NCI-H2196 treated with DMSO at 0.1 percent for 48 hours (cell line): ENCODE measurements around the gene PRKX.
"Not testable (repeated sequence)": the region's sequence is repeated elsewhere in the genome, so short reads cannot be mapped to it uniquely, and the experiment has no call there.

Experiments used
- DNase-seq: peaks from one replicate; lab custom pipeline; 2025; ENCODE audit not compliant: unreplicated experiment; lab: John Stamatoyannopoulos, UW

Gene PRKX

DNA sequence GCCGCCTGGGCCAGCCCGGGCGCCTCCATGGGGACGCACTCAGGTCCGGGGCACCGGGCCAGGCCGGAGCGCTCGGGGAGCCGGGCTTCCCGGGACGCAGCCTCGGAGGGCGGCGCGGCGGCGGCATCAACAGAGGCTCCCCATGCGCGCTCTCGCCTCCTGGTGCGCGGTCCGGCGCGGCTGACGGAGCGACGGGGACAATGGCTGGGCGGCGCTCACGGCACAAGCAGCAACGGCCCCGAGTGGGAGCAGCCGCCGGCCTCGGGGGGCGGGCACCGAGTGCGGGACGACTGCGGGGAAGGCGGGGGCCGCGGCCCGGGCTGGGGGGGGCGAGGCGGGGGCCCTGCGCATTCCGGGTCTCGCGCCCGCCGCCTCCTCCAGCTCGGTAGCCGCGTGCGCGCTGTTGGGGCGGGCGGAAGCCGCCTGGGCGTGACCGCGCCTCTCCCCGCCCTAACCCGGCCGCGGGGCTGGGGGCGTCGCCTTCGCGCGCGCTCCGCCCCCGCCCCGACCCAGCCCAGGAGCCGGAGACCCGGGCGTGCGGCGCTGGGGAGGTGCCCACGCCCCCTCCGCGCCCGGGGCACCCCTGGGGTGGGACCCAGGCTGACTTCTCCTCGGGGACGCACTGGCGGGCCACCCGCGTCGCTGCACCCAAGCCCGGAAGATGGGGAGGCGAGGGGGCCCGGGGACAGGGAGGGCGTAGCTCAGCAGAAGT lies at the start of gene PRKX:
TSS of gene PRKX (minus strand) at position 425 of the 712 bp plus-strand sequence. CDS start at position 29, 396 bp downstream.
- DNase-seq: no peak

DNA sequence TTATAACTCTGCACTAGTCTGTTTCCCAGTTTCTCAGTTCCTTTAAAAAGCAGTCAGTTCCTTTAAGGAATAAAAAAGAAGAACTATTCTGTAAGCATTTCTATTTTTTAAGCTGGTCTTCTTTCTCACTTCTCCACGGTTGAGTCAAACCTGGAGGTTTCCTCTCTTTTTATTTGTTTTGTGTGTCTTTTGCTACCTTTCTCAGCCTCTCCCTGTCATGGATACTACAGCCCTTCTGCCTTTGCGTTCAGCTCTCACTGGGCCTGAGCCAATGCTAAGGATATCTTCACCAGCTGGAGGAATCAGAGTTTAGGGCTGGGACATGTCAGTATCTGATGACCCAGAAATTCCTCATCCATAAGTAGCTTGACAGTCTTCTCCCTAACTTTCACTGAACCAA lies 49.7 kb upstream of the PRKX start:
- DNase-seq: no peak

DNA sequence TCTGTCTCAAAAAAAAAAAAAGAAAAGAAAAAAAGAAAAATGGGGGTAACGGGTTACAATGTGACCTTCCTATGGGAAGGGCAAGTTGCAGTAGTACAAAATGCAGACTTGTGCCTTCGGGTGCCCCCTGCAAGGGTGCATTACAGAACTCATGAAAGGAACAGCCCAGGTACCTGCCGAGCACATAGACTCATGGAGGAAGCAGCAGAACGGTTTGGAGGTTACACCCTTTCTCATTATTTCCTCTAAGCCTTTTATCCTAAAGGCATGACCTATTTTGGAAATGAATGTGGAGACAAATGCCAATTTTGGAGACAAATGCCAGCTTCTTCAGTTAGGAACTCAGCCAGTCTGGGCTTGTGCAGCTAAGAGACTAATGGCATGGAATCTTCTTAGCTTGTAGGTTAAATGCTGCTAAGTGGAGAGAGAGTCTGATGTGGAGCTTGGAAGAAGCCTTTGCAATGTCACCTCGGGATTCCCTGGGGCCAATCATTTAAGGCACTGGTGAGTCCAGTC lies 44.1 kb upstream of the PRKX start:
- no peak for DNase-seq

DNA sequence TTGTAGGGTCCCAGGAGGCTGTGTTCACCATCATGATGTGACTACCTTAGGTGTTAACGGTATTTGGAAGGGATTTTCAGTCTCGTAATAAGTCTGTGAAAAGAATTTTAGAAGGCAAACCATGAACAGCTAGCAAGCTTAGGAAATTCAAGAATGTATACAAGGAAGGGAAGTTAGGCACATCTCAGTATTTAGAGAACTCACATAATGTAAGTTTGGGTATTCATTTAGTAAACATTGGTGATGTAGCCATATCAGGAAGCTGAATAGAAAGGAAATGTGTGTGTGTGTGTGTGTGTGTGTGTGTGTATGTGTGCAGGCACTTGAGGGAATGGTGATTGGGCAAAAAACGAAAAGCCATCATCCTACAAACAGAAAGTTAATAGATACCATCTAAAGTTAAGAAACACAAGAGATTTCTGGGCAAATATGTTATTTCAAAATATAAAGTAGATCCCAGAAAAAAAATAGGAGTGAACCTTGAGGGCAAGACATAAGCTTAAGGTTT lies 34.7 kb upstream of the PRKX start:
- no peak for DNase-seq

DNA sequence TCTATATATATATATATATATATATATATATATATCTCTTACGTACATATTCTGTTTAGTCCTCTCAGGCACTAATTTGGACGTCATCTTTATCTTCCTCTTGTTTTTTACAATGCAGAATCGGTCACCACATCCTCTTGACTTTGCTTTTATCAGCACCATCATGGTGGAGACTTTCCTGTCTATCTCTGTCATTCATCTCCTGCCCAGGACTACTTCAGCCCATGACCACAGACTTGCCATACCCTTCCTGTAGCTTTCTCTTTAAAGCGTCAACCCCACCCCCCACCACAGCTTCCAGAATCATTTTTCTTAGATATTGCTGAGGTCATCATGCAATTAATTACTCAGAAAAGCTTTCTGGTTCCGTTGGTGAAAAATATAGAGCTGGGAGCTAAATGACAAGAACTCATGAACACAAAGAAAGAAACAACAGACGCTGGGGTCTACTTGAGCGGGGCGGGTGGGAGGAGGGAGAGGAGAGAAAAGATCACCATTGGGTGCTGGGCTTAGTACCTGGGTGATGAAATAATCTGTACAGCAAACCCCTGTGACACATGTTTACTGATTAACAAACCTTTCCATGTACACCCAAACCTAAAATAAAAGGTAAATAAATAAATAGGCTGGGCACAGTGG lies 30.5 kb upstream of the PRKX start:
- DNase-seq: no peak

DNA sequence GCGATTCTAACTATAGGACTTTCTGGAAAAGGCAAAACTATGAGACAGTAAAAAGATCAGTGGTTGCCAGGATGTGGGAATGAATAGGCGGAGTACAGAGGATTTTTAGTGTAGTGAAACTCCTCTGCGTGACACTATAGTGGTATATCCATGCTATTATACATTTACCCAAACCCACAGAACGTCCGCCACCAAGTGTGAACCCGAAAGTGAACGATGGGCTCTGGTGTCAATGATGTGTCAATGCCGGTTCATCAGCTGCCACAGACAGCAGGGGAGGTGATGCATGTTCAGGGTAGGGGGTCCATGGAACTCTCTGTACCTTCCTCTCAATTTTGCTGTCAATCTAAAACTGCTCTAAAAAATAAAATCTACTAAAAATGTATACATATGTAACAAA lies 27.5 kb upstream of the PRKX start:
- DNase-seq: not testable (repeated sequence)

DNA sequence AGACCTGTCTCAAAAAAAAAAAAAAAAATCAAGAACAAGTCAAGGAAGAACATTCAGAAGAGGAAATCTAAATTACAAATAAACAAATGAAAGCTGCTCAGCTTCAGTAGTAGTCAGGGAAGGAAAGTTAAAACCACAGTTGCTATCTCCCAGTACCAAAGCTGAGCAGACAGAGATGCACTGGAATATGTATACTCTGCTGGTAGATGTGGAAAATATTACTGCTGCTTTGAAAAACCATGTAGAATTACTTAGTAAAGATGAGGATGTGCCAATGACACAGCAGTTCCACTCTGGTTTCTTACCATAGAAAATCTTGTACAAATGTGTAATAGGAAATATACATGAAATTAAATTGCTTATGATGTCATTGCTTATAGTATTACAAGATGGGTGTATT lies 25.1 kb upstream of the PRKX start:
- DNase-seq: no peak

DNA sequence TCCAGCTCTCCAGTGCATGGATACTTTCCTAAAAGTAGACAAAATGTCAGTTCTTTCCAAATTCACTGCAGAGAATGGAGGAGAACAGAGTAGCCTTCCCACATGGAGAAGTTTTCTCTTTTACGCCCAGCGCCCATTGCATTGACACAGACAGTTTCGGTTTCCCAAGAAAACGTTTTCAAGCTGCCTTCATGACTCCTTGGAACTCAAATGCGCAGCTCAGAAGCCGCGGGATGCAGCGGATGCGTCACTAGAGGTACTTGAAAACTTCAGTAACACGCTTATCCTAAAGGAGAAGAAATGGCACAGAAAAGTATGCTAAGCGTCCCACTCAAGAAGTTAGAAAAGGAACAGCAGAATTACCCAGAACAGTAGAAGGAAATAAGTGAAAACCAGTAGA lies 23.1 kb upstream of the PRKX start:
- DNase-seq: not testable (repeated sequence)

DNA sequence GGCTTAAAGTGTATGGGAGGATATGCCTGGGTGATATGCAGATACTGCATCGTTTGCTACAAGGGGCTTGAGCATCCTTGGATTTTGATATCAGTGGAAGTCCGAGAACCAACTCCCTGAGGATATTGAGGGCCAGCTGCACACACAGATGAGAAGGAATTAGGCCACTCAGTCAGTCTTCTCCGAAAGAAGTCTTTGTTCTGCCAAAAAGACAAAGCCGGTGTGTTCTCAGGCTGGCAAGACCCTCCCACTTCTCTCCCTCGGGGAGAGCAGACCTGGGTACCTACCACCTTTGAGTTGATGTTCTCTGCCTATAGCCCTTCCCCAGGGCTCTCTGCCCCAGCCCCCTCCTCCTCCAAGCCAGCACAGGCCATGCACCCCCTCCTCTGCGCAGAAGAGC lies 22.4 kb upstream of the PRKX start:
- DNase-seq: not testable (repeated sequence)

DNA sequence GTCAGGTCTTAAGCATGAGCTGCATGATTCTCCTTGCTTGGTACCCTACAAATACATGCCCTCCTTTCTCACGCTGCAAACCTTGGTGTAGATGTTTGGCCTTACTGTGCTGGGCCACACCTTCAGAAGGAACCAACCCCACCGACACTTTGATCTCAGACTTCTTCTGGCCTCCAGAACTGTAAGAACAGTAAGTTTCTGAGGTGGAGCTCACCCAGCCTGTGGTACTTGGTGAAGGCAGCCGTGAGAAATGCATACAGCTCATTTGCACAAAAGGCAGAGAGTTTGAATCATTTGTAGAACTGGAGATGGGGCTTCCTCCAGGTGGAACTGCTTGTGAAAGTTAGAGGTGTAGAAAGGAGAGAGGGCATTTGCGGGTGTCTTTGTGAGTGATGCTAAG lies 21.0 kb upstream of the PRKX start:
- not testable (repeated sequence) for DNase-seq

DNA sequence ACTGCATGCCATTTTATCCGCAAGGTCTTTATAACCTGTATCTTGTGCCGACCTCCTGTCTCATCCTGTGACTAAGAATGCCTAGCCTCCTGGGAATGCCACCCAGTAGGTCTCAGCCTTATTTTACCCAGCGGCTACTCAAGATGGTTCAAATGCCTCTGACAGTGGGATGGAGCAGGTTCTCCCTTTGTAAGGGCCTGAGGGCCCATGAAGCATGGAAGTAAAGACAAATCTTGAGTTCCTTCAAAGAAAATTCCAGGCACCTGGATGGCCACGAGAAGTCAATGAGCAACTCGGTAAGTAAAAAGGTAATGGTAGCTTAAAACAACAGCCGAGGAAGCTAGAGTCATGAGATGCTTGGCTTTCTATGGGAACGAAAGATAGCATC lies 19.6 kb upstream of the PRKX start:
- DNase-seq: no peak

DNA sequence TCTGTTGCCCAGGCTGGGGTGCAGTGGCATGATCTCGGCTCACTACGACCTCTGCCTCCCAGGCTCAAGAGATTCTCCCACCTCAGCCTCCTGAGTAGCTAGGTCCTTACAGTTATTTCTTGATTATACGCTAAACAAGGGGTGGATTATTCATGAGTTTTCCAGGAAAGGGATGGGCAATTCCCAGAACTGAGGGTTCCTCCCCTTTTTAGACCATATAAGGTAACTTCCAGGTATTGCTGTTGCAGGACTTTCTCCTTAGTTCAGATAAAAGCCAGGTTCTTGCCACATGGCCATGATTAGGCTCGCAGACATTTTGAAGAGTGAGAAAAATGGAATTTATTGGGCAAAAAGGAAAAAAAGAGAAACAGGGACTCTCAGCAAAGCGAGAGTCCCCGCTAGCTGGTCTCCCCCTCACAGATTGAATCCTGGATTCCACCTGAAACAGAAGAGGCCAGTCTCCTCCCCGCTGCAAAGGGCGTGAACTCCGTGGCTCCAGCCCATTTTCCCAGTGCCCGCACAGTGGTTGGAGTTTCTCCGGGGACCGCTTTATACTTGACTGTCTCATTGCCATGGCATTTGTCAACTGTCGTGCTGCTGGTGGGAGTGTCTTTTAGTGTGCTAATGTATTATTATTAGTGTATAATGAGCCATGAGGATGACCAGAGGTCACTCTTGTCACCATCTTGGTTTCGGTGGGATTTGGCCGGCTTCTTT lies 19.0 kb upstream of the PRKX start:
- DNase-seq: not testable (repeated sequence)

DNA sequence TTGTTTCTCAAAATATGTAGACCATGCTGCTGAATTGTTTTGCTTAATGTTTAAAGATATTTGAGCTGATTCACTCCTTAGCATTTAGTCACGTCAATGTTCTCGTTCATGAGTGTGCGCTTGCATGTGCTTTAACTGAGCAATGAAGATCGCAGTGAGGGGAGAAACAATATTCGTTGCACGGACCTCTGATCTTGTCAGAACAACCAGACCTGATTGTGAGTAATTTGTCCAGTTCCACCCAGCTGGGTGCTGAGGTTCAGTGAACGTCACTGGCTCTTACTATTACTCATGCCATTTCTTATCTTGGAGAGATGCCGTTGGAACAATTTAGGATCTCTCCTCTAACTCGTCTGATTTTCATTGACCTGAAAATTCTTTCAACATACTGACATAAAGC lies 15.0 kb upstream of the PRKX start:
- DNase-seq: no peak

DNA sequence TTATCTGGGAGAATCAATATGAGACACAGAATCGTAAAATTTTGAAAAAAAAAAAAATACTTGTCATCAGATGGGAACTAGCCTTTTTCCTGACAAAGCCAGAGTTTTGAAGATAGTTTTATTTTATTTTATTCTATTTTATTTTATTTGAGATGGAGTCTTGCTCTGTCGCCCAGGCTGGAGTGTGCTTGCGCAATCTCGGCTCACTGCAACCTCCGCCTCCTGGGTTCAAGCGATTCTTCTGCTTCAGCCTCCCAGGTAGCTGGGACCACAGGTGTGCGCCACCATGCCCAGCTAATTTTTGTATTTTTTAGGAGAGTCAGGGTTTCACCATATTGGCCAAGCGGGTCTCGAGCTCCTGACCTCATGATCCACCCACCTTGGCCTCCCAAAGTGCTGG lies 10.0 kb upstream of the PRKX start:
- DNase-seq: not testable (repeated sequence)

DNA sequence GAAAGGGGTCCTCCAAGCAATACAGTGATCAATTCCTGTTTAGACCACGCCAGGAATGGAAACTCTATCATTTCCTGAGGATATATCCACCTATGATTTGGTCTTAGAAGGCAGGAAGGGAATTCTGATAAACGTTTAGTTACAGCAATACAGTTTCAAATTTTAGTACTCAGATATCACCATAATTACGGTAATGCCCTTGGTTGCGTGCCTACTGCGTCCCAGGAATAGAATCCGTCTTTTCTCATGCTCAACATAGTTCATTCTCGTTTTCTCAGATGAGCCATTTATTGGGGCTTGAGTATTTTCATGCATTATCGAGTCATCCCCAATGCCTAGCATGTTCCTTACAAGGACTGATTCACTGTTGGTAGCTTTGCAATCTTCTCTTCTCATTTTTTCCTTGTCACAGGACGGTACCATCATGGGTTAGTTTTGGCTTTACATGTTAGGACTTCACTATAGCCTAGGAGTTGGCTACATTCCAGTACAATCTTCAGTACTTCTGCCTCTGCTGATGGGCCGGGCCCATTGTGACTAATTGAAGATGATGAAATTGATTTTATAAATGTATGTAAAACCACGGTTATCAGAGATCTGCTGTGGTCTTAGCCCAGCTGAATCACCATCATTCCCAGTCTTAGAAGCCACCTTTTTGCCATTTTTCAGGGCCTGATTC lies 4.4 kb upstream of the PRKX start:
- DNase-seq: no peak

DNA sequence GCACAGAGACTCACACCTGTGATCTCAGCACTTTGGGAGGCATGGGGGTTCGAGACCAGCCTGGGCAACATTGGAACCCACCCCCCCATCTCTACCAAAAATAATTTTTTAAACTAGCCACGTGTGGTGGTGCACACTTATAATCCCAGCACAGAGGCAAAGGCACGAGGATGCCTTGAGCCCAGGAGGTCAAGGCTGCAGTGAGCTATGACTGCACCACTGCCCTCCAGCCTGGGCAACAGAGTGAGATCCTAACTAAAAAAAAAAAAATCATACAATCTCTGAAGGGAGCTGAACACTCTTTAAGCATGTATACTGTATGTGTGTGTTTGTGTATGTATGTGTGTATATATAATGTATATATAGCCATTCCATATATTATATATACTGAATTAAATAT lies 2.5 kb upstream of the PRKX start:
- no peak for DNase-seq

DNA sequence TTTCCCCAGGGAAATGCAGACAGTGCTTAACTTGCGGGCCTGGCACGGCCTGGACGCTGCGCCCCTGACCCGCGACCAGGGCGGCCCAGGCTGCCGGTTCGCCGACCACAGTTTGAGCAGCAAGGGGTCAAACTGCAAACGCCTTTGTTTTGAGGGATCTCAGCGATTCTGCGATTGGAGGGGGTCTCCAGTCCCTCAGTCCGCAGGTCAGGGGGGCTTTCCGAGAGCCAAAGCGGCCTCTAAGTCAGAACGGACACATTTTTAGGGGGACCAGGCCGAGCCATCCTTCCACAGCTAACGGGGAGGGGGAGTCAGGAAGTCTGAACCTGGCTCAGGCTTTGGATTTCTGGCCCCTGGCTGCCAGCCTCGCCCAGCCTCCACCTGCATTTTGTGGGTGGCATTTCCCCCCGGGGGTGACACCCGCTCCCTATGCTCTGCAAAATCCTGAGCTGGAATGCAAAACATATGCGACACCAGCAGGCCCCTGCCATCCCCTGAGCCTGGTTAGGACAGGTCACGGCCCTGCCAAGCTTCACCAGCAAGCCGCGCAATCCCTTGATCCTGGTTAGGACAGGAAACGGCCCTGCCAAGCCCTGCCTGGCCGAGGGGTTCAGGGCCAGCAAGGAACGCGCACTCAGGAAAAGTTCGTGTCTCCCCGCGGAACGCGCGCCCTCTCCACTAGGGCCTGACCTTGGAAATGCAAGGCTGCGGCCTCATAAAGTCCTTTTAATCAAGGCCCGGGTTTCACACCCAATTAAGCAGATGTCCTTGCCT lies 1.4 kb upstream of the PRKX start:
- not testable (repeated sequence) for DNase-seq

DNA sequence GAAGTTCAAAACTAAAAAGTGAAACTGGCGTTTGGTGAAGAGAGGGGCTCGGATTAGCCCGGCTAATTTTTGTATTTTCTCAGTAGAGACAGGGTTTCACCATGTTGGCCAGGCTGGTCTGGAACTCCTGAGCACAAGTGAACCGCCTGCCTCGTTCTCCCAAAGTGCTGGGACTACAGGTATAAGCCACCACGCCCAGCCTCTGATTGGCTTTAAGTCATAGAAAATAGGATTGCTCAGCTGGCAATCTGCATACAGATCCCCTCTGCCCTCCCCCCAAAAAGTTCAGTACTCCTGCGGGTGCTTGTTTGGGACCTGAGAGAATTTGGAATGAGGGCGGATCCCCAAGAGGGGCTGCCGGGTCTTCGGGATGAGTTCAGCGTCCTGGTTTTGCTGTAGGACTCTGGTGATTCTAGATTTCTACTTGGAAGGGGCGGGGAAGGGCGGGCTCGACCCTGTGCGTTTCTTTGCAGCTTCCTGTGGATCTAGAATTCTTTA lies 537 bp upstream of the PRKX start:
- DNase-seq: no peak

DNA sequence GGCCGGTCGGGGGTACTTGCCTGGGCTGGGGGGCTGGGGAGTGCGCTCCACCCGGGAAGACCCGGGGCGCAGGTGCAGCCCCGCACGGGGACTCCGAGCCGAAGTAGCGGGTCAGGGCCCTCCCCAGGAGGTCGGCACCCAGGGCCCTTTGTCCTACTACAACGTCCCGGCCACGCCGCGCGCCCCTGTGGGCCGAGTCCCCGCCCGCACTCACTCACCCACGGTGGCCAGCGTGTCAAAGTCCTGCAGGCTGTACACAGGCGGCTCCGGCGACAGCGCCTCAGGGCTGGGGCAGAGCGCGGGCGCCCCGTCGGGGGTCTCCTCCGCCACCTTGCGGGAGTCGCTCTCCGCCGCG lies 602 bp downstream of the PRKX start:
- DNase-seq: no peak
